SU-DHL-6 (cell line): ENCODE results near the gene MARCHF3.

ENCODE experiments used
- H2AFZ ChIP-seq: fragments of 200-600 bp; sonication (generic); 2 replicates; pipeline ENCODE4 v1.6.1; 2014; ENCODE audit warnings: low read depth, mild to moderate bottlenecking, moderate library complexity, mixed read lengths, antibody characterized with exemption, low read length; ENCODE audit not compliant: severe bottlenecking
- H3F3A ChIP-seq: fragments of 200-600 bp; shearing (Covaris generic); 2 replicates; pipeline ENCODE4 v1.6.0; 2016; ENCODE audit warnings: antibody characterized with exemption, mild to moderate bottlenecking; ENCODE audit not compliant: insufficient read depth
- H3K27ac ChIP-seq: fragments of 200-600 bp; sonication (generic); 2 replicates; pipeline ENCODE4 v1.5.1; 2016; ENCODE audit warnings: low read depth, mild to moderate bottlenecking, low read length, moderate library complexity, mixed read lengths
- H3K27me3 ChIP-seq: fragments of 200-600 bp; sonication (generic), shearing (Covaris generic); 2 replicates; pipeline ENCODE4 v1.6.0; 2014; ENCODE audit warnings: mild to moderate bottlenecking, low read length
- H3K36me3 ChIP-seq: fragments of 200-600 bp; sonication (generic); 2 replicates; pipeline ENCODE4 v1.6.1; 2014; ENCODE audit warnings: mild to moderate bottlenecking, low read length, mixed read lengths
- H3K4me2 ChIP-seq: fragments of 300-600, 200-600 bp; shearing (Covaris generic), sonication (generic); 2 replicates; pipeline ENCODE4 v1.6.0; 2014; ENCODE audit warnings: low read length, low read depth, mild to moderate bottlenecking; ENCODE audit not compliant: poor library complexity, severe bottlenecking
- H3K4me3 ChIP-seq: fragments of 200-600 bp; sonication (generic); 2 replicates; pipeline ENCODE4 v1.5.1; 2014; ENCODE audit warnings: antibody characterized with exemption, low read length, mild to moderate bottlenecking, mixed read lengths; ENCODE audit not compliant: insufficient read depth, poor library complexity, severe bottlenecking
- H3K79me2 ChIP-seq: fragments of 200-600 bp; sonication (generic); 2 replicates; pipeline ENCODE4 v1.6.1; 2014; ENCODE audit warnings: mild to moderate bottlenecking, low read length, moderate library complexity; ENCODE audit not compliant: insufficient read depth
- H3K9ac ChIP-seq: fragments of 200-600 bp; sonication (generic); 2 replicates; pipeline ENCODE4 v1.7.0; 2014; ENCODE audit warnings: mild to moderate bottlenecking, low read length
- H3K9me2 ChIP-seq: fragments of 200-600 bp; sonication (generic); replicated peaks from 2 replicates; pipeline ENCODE4 v1.6.1; 2014; ENCODE audit warnings: low read length; ENCODE audit not compliant: insufficient read depth
- H3K9me3 ChIP-seq: fragments of 200-600 bp; sonication (generic); 2 replicates; pipeline ENCODE4 v1.6.1; 2014; ENCODE audit warnings: low read length, mixed read lengths; ENCODE audit not compliant: insufficient read depth
- H4K20me1 ChIP-seq: fragments of 200-600 bp; sonication (generic); 2 replicates; pipeline ENCODE4 v1.6.1; 2014; ENCODE audit warnings: low read depth, mild to moderate bottlenecking, antibody characterized with exemption, low read length, moderate library complexity, mixed read lengths
- CTCF ChIP-seq: fragments of 200-600 bp; sonication (generic); IDR thresholded peaks from one replicate; pipeline ENCODE4 v1.5.1; 2017; ENCODE audit warnings: antibody characterized with exemption, mild to moderate bottlenecking, low read length, moderate library complexity; ENCODE audit not compliant: insufficient read depth, poor library complexity, severe bottlenecking
- EZH2phosphoT487 ChIP-seq: fragments of 200-600 bp; sonication (generic), shearing (Covaris generic); conservative IDR thresholded peaks from 2 replicates; pipeline ENCODE4 v1.6.1; 2018; ENCODE audit warnings: mild to moderate bottlenecking, antibody characterized with exemption, low read length, moderate library complexity, mixed read lengths

The MARCHF3 gene

GRCh38 chr5:126877602-126878001 lies 152.8 kb downstream of the MARCHF3 start:
- H3K9me3 ChIP-seq, result no peaks in the 10 kb centered on the region
- no peaks in the 10 kb centered on the region for H3F3A ChIP-seq
- H3K36me3 ChIP-seq, result no peaks in the 10 kb centered on the region
- H4K20me1 ChIP-seq, result no peaks in the 10 kb centered on the region
- H3K27me3 ChIP-seq, result no peaks in the 10 kb centered on the region
- no peak overlapping the region for H2AFZ ChIP-seq
- no peak overlapping the region for H3K4me2 ChIP-seq
- no peaks in the 10 kb centered on the region for H3K79me2 ChIP-seq
- TF ChIP-seq CTCF (no peak), EZH2phosphoT487 (no peak)
- no peak overlapping the region for H3K4me3 ChIP-seq
- H3K9ac ChIP-seq, result no peak overlapping the region
- no peaks in the 10 kb centered on the region for H3K9me2 ChIP-seq
- H3K27ac ChIP-seq, result no peak overlapping the region

- Histone ChIP-seq H4K20me1 (no peaks in the 10 kb centered on the region), H3K79me2 (no peaks in the 10 kb centered on the region), H3F3A (no peaks in the 10 kb centered on the region), H3K9me3 (no peaks in the 10 kb centered on the region), H3K4me3 (no peak overlapping the region), H3K9me2 (no peaks in the 10 kb centered on the region), H3K4me2 (no peak overlapping the region), H3K36me3 (no peaks in the 10 kb centered on the region), H3K9ac (no peak overlapping the region), H3K27ac (no peak overlapping the region), H2AFZ (no peak overlapping the region), H3K27me3 (no peaks in the 10 kb centered on the region)
- TF ChIP-seq CTCF (no peak), EZH2phosphoT487 (no peak)
Measured at GRCh38 chr5:126875303-126875785, 155.0 kb downstream of the MARCHF3 start.

GRCh38 chr5:126872561-126873354 lies 157.6 kb downstream of the MARCHF3 start:
- H3K79me2 ChIP-seq, result no peaks in the 10 kb centered on the region
- H4K20me1 ChIP-seq, result no peaks in the 10 kb centered on the region
- H3F3A ChIP-seq, result no peaks in the 10 kb centered on the region
- H3K27ac ChIP-seq, result no peak overlapping the region
- no peaks in the 10 kb centered on the region for H3K9me3 ChIP-seq
- no peak overlapping the region for H3K4me3 ChIP-seq
- TF ChIP-seq CTCF (no peak), EZH2phosphoT487 (no peak)
- no peak overlapping the region for H2AFZ ChIP-seq
- no peak overlapping the region for H3K4me2 ChIP-seq
- no peak overlapping the region for H3K9ac ChIP-seq
- H3K36me3 ChIP-seq, result no peaks in the 10 kb centered on the region
- no peaks in the 10 kb centered on the region for H3K9me2 ChIP-seq
- H3K27me3 ChIP-seq, result no peaks in the 10 kb centered on the region
